ENCODE data around the gene ZYG11A.

ZYG11A gene

DNA sequence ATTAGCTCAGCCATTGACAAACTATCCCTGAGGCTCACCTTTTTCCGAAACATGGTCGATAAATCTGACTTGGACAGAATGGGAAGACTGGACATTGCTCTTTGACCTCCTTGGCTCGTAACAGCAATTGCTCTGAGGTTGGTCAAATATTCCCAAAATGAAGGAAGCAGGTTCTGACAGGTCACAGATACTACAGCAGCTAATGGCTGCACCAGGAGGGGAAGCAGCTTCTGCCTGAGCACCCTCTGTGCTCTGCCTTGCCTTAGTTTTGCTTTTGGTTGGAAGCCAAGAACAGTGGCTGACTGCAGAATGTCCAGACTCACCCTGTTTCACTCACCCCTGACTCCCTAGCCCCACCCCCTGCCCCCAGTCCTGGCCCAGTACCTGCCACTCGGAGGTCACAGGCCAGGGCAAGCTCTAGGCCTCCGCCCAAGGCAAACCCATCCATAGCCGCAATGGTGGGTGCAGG lies 63.6 kb downstream of the ZYG11A start:
- Histone ChIP-seq H3K27ac (no peak overlapping the region), H3K9me3 (no peaks in the 10 kb centered on the region)

DNA sequence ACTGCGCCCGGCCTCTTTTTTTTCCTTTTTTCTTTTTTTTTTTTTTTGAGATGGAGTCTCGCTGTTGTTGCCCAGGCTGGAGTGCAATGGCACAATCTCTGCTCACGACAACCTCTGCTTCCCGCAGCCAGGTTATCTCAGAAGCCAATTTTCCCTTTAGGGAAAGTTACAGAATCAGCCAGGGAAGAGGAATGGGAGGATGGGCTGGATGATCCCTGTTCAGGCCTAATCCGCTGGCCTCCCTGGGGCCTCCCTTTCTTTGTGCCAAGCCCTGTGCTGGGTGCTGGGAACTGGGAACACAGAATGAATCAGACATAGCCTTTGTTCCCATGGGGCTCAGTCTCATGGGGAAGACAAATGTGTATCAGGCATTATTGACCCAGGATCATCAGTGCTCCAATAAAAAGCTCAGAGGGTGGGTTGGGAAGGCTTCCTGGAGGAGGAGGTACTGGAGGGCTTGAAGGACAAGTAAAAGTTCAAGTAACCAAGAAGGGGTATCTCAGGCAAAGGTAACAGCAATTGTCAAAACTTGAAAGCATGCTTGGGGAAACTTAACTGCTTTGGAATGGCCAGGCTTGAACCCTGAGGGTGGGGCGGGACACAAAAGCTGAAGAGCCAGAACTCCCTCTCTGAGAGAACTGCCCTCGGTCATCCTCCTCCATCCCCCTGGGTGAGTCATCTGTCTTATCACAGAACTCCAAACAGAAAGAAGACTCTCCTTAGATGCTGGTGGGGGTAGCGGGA lies 64.7 kb downstream of the ZYG11A start:
- Histone ChIP-seq H3K27ac (no peak overlapping the region), H4K20me1 (no peaks in the 10 kb centered on the region), H3K27me3 (no peaks in the 10 kb centered on the region), H3K9ac (no peak overlapping the region), H3K4me1 (peaks cover 10% of the 10 kb centered on the region), H3K9me3 (no peaks in the 10 kb centered on the region), H3K36me3 (no peaks in the 10 kb centered on the region), H3K4me3 (no peak overlapping the region), H3K4me2 (no peak overlapping the region)
- no peak for TF ChIP-seq Cebpa-rat (IDR thresholded peaks at IDR 0.05)

More for the DNA sequence above, 63.6 kb downstream of the ZYG11A start:
- H3K4me3 ChIP-seq, result no peak overlapping the region
- H3K4me2 ChIP-seq, result no peak overlapping the region
- no peak for TF ChIP-seq Cebpa-rat (IDR thresholded peaks at IDR 0.05)
- H3K9ac ChIP-seq, result no peak overlapping the region
- no peaks in the 10 kb centered on the region for H3K36me3 ChIP-seq
- H3K27me3 ChIP-seq, result no peaks in the 10 kb centered on the region
- peaks cover 10% of the 10 kb centered on the region for H3K4me1 ChIP-seq
- H4K20me1 ChIP-seq, result no peaks in the 10 kb centered on the region

DNA sequence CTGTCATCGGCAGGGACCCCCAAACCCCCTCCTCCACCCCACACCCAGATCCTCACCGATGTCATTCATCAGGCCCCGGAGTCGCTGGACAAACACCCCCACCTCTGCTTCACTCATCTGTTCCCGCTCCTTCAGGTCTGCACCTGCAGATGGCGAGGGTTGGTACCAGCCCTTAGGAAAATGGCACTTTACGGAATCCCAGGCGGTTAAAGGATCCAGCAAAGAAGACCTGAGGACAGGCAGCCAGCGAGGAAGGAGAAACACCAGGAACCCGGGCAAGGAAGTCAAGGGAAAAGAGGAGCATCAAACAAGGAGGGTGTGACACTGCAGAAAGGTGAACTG lies 65.2 kb downstream of the ZYG11A start:
- no peak for TF ChIP-seq Cebpa-rat (IDR thresholded peaks at IDR 0.05)

DNA sequence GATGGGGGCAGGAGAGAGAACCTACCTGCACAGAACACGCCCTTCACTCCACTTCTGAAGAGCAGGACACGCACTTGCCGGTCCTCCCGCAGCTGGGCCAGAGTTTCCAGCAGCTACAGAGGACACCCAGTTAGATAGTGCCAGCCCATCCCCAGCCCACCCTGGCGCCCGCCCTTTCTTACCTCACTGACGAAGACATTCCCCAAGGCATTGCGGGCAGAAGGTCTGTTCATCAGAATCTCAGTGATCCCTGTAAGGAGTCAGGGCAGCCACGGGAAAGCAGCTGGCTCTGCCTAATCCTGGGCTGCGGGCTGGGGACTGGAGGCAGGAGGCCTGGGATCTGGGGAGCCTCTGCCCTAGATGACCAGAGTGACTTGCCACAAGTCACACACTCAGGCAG lies 69.0 kb downstream of the ZYG11A start:
- no peak overlapping the region for H3K27ac ChIP-seq
- no peaks in the 10 kb centered on the region for H4K20me1 ChIP-seq

More for the DNA sequence above, 65.2 kb downstream of the ZYG11A start:
- Histone ChIP-seq H3K4me1 (peaks cover 10% of the 10 kb centered on the region), H3K9me3 (no peaks in the 10 kb centered on the region), H3K4me2 (no peak overlapping the region), H3K9ac (no peak overlapping the region), H3K36me3 (no peaks in the 10 kb centered on the region), H3K27ac (no peak overlapping the region), H3K4me3 (no peak overlapping the region), H4K20me1 (no peaks in the 10 kb centered on the region), H3K27me3 (no peaks in the 10 kb centered on the region)

DNA sequence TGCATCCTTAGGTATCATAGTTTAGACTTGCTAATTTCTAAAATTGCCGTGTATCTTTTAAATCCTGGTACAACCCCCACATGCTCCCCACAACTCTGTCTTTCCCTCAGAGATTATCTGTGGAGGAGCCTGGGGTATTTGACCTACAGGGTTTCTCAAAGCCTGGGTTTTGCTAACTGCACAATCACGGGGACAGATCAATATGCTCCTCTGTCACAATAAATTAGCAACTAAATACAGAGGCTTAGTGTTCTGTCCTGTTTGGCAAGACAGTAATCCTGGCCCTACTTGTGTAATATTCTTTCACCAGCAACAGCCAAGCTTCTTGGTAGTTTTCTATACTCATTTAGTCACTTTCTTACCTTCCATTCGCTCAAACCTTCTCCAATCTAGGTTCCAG lies 70.5 kb downstream of the ZYG11A start:
- no peak overlapping the region for H3K27ac ChIP-seq
- H3K9ac ChIP-seq, result no peak overlapping the region
- no peaks in the 10 kb centered on the region for H3K9me3 ChIP-seq
- H3K36me3 ChIP-seq, result no peaks in the 10 kb centered on the region
- H3K4me1 ChIP-seq, result peaks cover 29% of the 10 kb centered on the region
- H4K20me1 ChIP-seq, result no peaks in the 10 kb centered on the region
- no peaks in the 10 kb centered on the region for H3K27me3 ChIP-seq
- H3K4me2 ChIP-seq, result no peak overlapping the region
- TF ChIP-seq Cebpa-rat (IDR thresholded peaks at IDR 0.05), result no peak
- H3K4me3 ChIP-seq, result no peak overlapping the region

More for the DNA sequence above, 69.0 kb downstream of the ZYG11A start:
- H3K9ac ChIP-seq, result no peak overlapping the region
- H3K9me3 ChIP-seq, result no peaks in the 10 kb centered on the region
- peaks cover 15% of the 10 kb centered on the region for H3K4me1 ChIP-seq
- no peaks in the 10 kb centered on the region for H3K36me3 ChIP-seq
- H3K27me3 ChIP-seq, result no peaks in the 10 kb centered on the region
- TF ChIP-seq Cebpa-rat (IDR thresholded peaks at IDR 0.05), result no peak
- H3K4me2 ChIP-seq, result no peak overlapping the region
- H3K4me3 ChIP-seq, result no peak overlapping the region

DNA sequence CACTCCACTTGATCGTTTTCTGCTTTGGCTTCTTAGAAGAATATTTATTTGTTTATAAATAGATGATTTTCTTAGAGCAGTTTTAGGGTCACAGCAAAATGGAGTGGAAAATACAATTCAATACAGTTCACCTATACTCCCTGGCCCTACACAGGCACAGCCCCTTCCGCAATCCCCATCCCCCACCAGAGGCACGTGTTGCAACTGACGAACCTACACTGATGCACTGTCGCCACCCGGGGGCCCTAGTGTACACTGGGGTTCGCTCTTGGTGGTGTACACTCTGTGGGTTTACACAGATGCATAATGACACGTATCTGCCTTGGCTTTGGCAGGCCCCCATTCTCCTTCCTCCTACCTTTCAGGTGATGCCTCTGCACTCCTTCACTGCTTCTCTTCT lies 71.0 kb downstream of the ZYG11A start:
- H3K36me3 ChIP-seq, result no peaks in the 10 kb centered on the region
- H3K4me3 ChIP-seq, result no peak overlapping the region
- no peak for TF ChIP-seq Cebpa-rat (IDR thresholded peaks at IDR 0.05)
- H3K27ac ChIP-seq, result no peak overlapping the region
- H4K20me1 ChIP-seq, result no peaks in the 10 kb centered on the region
- no peaks in the 10 kb centered on the region for H3K9me3 ChIP-seq
- H3K4me1 ChIP-seq, result peaks cover 30% of the 10 kb centered on the region
- no peaks in the 10 kb centered on the region for H3K27me3 ChIP-seq
- no peak overlapping the region for H3K4me2 ChIP-seq
- no peak overlapping the region for H3K9ac ChIP-seq

DNA sequence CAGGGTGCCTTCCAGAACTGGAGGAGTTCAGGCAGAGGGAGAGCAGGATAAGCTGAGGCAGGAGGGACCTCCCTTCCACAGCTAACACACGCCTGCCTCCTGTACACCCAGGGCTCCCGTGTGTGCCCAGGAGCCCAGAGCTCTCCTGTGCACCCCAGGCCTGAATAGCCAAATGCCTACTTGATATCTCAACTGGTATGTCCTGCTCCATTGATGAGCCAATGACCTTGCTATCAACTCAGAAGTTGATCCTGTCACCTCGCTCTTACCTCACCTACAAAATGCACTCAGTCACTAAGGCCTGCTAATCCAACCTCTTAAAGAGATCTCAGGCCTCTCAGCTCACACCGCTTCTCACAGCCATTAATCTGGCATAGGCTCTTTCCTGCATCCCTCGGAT lies 71.9 kb downstream of the ZYG11A start:
- TF ChIP-seq Cebpa-rat (IDR thresholded peaks at IDR 0.05), result no peak
- no peak overlapping the region for H3K9ac ChIP-seq
- no peak overlapping the region for H3K27ac ChIP-seq
- H3K4me3 ChIP-seq, result no peak overlapping the region
- H4K20me1 ChIP-seq, result no peaks in the 10 kb centered on the region
- H3K4me2 ChIP-seq, result no peak overlapping the region
- peaks cover 30% of the 10 kb centered on the region for H3K4me1 ChIP-seq
- H3K36me3 ChIP-seq, result no peaks in the 10 kb centered on the region
- H3K27me3 ChIP-seq, result no peaks in the 10 kb centered on the region
- no peaks in the 10 kb centered on the region for H3K9me3 ChIP-seq

DNA sequence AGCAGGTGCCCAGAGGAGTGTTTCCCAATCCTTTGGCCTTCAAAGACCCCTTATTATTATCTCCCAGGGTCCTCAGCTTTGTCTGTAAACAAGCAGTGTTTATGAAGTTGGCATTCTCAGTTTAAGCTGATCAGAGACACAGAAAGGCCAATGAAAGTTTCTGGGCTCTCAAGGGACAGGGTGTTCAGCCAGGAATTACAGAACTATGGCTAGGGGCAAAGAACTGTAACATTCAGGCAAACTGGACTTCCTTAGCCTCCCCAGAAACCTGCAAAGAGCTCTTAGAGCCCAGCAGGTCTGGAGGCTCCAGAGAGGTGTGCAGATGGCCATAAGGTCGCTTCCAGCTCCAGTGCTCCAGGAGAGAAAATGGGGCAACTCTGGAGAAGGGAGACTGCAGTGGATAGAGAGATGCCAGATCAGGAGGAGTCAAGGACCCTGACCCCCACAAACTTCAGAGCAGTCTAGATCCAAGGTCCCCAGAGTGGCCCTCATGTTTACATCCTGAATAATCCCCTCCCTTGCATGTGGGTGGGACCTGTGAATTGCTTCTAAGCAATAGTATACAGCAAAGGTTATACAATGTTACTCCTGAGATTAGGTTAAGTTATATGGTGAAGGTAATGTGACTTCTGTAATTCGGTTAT lies 72.8 kb downstream of the ZYG11A start:
- H4K20me1 ChIP-seq, result no peaks in the 10 kb centered on the region
- no peak overlapping the region for H3K27ac ChIP-seq
- peak overlapping the region; percentile 1; the same call in 1 of the 2 replicates for H3K4me2 ChIP-seq
- no peak overlapping the region for H3K4me3 ChIP-seq
- H3K27me3 ChIP-seq, result no peaks in the 10 kb centered on the region
- no peak overlapping the region for H3K9ac ChIP-seq
- H3K4me1 ChIP-seq, result peaks cover 30% of the 10 kb centered on the region
- TF ChIP-seq Cebpa-rat (IDR thresholded peaks at IDR 0.05), result no peak
- H3K9me3 ChIP-seq, result no peaks in the 10 kb centered on the region
- no peaks in the 10 kb centered on the region for H3K36me3 ChIP-seq

DNA sequence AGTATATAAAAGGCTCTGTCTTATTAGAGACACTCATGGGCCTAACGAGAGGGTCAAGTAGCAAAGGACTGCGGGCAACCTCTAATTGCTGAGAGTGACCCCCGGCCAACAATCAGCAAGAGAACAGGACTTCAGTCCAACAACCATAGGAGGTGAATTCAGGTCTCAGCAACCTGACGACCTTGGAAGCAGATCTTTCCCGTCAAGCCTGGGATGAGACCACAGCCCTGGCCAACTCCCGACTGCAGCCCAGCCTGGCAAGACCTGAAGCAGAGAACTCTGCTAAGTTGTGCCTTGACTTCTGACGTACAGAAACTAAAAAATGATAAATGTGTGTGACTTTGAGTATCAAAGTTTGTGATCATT lies 73.3 kb downstream of the ZYG11A start:
- no peak overlapping the region for H3K4me2 ChIP-seq
- peaks cover 3% of the 10 kb centered on the region; the same call in 1 of the 2 replicates for H3K9me3 ChIP-seq
- H3K27me3 ChIP-seq, result peaks cover 2% of the 10 kb centered on the region; the same call in 1 of the 2 replicates
- H3K9ac ChIP-seq, result no peak overlapping the region
- peaks cover 30% of the 10 kb centered on the region for H3K4me1 ChIP-seq
- no peak for TF ChIP-seq Cebpa-rat (IDR thresholded peaks at IDR 0.05)
- no peak overlapping the region for H3K27ac ChIP-seq
- no peak overlapping the region for H3K4me3 ChIP-seq
- no peaks in the 10 kb centered on the region for H3K36me3 ChIP-seq
- no peaks in the 10 kb centered on the region for H4K20me1 ChIP-seq

DNA sequence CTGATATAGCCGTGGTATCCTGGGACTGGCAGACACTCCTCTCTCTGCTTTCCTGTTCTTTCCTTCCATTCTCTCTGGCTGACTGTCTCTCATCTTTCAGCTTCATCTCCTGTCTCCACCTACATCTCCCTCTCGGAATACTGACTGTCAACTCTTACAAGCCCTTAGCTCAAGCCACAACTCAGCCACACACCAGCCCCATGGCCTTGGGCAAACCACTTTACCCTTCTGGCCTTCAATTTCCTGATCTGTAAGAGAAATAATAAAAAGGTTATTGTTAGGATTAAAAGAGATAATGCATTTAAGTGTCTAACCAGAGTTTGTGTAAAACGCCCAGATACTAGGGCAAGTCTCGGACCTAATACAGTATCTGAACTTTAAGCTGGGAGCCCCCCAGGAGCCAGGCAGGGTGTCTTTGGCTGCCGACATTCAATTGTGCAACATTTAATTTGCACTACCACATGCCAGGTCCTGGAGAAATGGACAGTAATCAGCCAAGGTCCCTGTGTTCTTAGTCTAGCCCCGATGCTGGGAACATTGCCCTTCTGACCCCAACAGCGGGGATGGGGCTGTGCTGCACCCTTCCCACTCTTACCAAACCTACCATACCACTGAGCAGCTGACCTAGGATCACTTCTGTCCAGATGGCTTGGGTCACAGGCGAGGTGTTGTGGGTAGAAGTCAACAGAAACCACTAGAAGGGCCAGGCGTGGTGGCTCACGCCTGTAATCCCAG lies 73.8 kb downstream of the ZYG11A start:
- Histone ChIP-seq H3K9ac (no peak overlapping the region), H3K36me3 (no peaks in the 10 kb centered on the region), H4K20me1 (no peaks in the 10 kb centered on the region), H3K27me3 (peaks cover 8% of the 10 kb centered on the region), H3K9me3 (peaks cover 8% of the 10 kb centered on the region), H3K4me2 (peak overlapping the region; percentile 81), H3K4me1 (peaks cover 30% of the 10 kb centered on the region), H3K4me3 (no peak overlapping the region), H3K27ac (no peak overlapping the region)
- TF ChIP-seq Cebpa-rat (IDR thresholded peaks at IDR 0.05), result no peak
